Mesendoderm (in vitro differentiated cells): Measurements from ENCODE around the gene UCN2.

Experiments used
- DNase-seq: peaks from one replicate; pipeline ENCODE4 v3.0.0; 2013
- H2AK5ac ChIP-seq: 2 replicates; pipeline ENCODE4 v1.6.1; 2013; ENCODE audit warnings: low read length, inconsistent platforms
- H2BK120ac ChIP-seq: 2 replicates; pipeline ENCODE4 v1.6.1; 2013; ENCODE audit warnings: low read depth, mild to moderate bottlenecking, low read length, moderate library complexity, mixed read lengths
- H2BK15ac ChIP-seq: replicated peaks from 2 replicates; pipeline ENCODE4 v1.6.1; 2013; ENCODE audit warnings: low read depth, mild to moderate bottlenecking, moderate library complexity
- H2BK5ac ChIP-seq: 2 replicates; pipeline ENCODE4 v1.6.1; 2013; ENCODE audit warnings: low read length, inconsistent platforms
- H3K18ac ChIP-seq: 2 replicates; pipeline ENCODE4 v1.6.1; 2013; ENCODE audit warnings: mild to moderate bottlenecking, low read length, mixed read lengths
- H3K23ac ChIP-seq: one replicate; pipeline ENCODE4 v1.6.1; 2013; ENCODE audit warnings: low read length
- H3K27ac ChIP-seq: 2 replicates; pipeline ENCODE4 v1.5.1; 2013; ENCODE audit warnings: low read depth, mild to moderate bottlenecking, inconsistent platforms, low read length, moderate library complexity
- H3K27me3 ChIP-seq: 2 replicates; pipeline ENCODE4 v1.6.1; 2013; ENCODE audit warnings: low read length, control low read depth, mild to moderate bottlenecking, inconsistent platforms; ENCODE audit not compliant: insufficient read depth, poor library complexity
- H3K36me3 ChIP-seq: 2 replicates; pipeline ENCODE4 v1.6.1; 2013; ENCODE audit warnings: low read length, inconsistent platforms; ENCODE audit not compliant: control insufficient read depth, insufficient read depth
- H3K4ac ChIP-seq: one replicate; pipeline ENCODE4 v1.6.1; 2013; ENCODE audit warnings: low read depth, mild to moderate bottlenecking, low read length, moderate library complexity
- H3K4me1 ChIP-seq: 2 replicates; pipeline ENCODE4 v1.6.1; 2013; ENCODE audit warnings: low read depth, low read length, inconsistent platforms; ENCODE audit not compliant: control insufficient read depth
- H3K4me2 ChIP-seq: 2 replicates; pipeline ENCODE4 v1.6.1; 2013; ENCODE audit warnings: low read length
- H3K4me3 ChIP-seq: 2 replicates; pipeline ENCODE4 v1.5.1; 2013; ENCODE audit warnings: mild to moderate bottlenecking, low read length
- H3K56ac ChIP-seq: one replicate; pipeline ENCODE4 v1.6.1; 2013; ENCODE audit warnings: low read length
- H3K79me1 ChIP-seq: 2 replicates; pipeline ENCODE4 v1.6.1; 2013; ENCODE audit warnings: low read length, inconsistent platforms
- H3K79me2 ChIP-seq: 2 replicates; pipeline ENCODE4 v1.6.1; 2013; ENCODE audit warnings: mild to moderate bottlenecking, low read length; ENCODE audit not compliant: control insufficient read depth, insufficient read depth
- H3K9ac ChIP-seq: 2 replicates; pipeline ENCODE4 v1.6.1; 2013; ENCODE audit warnings: low read length, inconsistent platforms
- H4K5ac ChIP-seq: one replicate; pipeline ENCODE4 v1.6.1; 2013; ENCODE audit warnings: low read length
- H4K8ac ChIP-seq: one replicate; pipeline ENCODE4 v1.6.1; 2013; ENCODE audit warnings: low read depth, mild to moderate bottlenecking, control low read depth, low read length, moderate library complexity
- WGBS: extraction: QIAGEN DNeasy Blood & Tissue Kit; methylation state at CpG from one replicate; pipeline ENCODE4 v1.1.7; 2013; ENCODE audit warnings: low lambda C conversion rate, missing lambda C conversion rate; ENCODE audit not compliant: insufficient coverage; ENCODE audit errors: extremely low coverage; 5-methylcytosine and 5-hydroxymethylcytosine counted together

Gene UCN2

DNA sequence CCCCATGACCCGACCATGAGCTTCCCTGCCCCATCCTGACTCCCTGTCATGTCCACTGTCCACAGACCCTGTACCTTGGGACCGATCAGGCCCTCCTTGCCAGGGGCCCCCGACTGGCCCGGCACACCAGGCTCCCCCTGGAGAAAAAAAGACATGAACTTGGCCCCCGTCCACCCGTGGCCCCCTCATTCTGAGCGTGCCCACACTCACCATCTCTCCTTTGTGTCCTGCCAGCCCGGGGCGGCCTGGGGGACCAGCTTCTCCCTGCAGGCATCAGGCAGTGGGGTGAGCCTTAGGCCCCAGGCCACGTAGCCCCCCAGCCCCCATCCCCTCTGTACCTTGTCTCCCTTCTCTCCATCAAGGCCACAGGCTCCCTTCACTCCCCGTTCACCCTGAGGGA, 3.9 kb upstream of the UCN2 start:
- WGBS: no CpG with 5 or more reads among the region's 11 CpGs
- DNase-seq: no peak
- no peaks in the 10 kb centered on the region for H3K36me3 ChIP-seq
- H3K4me2 ChIP-seq: no peak overlapping the region
- no peak overlapping the region for H3K23ac ChIP-seq
- H2AK5ac ChIP-seq: no peak overlapping the region
- H3K9ac ChIP-seq: no peak overlapping the region
- H2BK5ac ChIP-seq: no peak overlapping the region
- H3K4me3 ChIP-seq: no peak overlapping the region
- no peak overlapping the region for H4K8ac ChIP-seq
- no peak overlapping the region for H2BK15ac ChIP-seq
- H3K79me2 ChIP-seq: no peaks in the 10 kb centered on the region
- no peaks in the 10 kb centered on the region for H3K27me3 ChIP-seq
- no peak overlapping the region for H2BK120ac ChIP-seq
- no peak overlapping the region for H3K18ac ChIP-seq
- no peak overlapping the region for H3K27ac ChIP-seq
- no peak overlapping the region for H4K5ac ChIP-seq
- no peak overlapping the region for H3K56ac ChIP-seq
- H3K4me1 ChIP-seq: no peaks in the 10 kb centered on the region
- H3K79me1 ChIP-seq: no peaks in the 10 kb centered on the region
- H3K4ac ChIP-seq: no peak overlapping the region

DNA sequence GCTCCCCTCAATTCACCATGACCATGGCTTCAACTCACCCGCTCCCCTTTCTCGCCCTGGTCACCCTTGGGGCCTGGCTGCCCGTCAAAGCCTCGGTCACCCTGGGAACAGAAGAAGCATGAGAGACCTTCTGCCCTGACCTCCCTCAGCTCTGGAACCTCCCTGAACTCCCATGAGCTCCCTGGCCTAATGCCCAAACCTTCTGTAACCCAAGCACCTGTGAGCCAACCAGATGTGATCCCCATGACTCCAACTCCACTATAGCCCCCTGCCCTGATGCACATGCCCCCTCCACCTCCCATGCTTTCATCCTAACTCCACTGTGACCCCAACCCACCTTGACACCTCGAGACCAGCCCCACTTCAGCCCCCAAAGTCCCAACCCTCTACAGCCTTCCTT, 3.5 kb upstream of the UCN2 start:
- H3K79me1 ChIP-seq: no peaks in the 10 kb centered on the region
- no peaks in the 10 kb centered on the region for H3K4me1 ChIP-seq
- H3K9ac ChIP-seq: no peak overlapping the region
- no peak overlapping the region for H3K56ac ChIP-seq
- H4K8ac ChIP-seq: no peak overlapping the region
- no CpG with 5 or more reads among the region's 5 CpGs for WGBS
- no peak overlapping the region for H3K27ac ChIP-seq
- H2BK120ac ChIP-seq: no peak overlapping the region
- H2BK5ac ChIP-seq: no peak overlapping the region
- no peak overlapping the region for H3K23ac ChIP-seq
- no peaks in the 10 kb centered on the region for H3K79me2 ChIP-seq
- no peak overlapping the region for H2BK15ac ChIP-seq
- H3K27me3 ChIP-seq: no peaks in the 10 kb centered on the region
- no peak overlapping the region for H4K5ac ChIP-seq
- H3K4ac ChIP-seq: no peak overlapping the region
- no peaks in the 10 kb centered on the region for H3K36me3 ChIP-seq
- H3K18ac ChIP-seq: no peak overlapping the region
- DNase-seq: no peak
- H3K4me3 ChIP-seq: no peak overlapping the region
- no peak overlapping the region for H2AK5ac ChIP-seq
- no peak overlapping the region for H3K4me2 ChIP-seq

DNA sequence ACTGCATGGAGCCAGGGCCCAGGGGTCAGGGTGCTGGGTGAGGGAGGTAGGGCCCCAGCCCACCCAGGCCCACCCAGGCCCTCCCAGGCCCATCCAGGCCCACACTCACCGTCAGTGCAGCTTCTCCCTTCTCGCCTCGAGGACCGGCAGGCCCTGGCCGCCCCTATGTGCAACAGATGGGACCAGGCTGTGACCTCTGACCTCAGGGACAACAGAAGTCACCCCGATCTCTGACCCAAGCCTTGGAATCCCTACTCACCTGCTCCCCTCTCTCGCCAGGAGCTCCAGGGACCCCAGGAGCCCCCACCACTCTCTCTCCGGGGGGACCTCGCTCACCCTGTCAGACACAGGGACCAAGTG, 2.8 kb upstream of the UCN2 start:
- WGBS: no CpG with 5 or more reads among the region's 9 CpGs
- H4K8ac ChIP-seq: no peak overlapping the region

DNA sequence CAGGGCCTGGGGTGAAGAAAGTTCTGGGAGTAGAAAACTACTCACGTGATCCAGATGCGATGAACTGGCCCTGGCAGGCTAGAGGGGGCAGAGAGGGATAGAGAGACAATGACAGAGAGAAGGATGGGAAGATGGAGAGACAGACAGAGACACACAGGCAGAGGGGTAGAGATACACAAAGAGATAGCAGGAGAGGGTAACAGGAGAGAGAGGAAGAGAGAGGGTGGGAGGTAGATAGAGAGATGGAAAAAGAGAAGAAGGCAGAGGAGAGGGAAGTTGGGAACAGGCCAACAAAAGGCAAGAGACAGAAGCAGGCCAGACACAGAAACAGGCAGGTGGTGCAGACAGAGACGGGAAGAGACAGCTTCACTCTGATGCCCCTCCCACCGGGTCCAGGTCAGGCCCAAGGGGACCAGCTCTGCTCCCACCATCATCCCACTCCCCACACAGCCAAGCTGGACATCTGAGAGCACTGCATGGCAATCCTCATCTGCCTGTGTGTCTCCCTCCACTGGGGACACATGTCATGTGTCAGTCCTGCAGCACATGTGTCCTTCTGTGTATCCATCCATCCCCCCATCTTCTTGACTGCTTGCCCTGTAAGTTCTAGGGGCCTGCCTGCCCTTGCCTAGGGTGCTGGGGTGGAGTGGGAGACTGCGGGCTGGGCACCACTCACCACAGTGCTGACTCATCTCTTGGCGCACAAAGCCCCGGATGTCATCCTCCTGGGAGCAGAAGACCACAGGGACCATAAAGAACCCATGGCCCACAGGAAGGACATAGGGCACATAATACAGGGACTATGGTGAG, 2.2 kb upstream of the UCN2 start:
- DNase-seq: no peak
- no peaks in the 10 kb centered on the region for H3K4me1 ChIP-seq
- no peak overlapping the region for H3K9ac ChIP-seq
- H2BK15ac ChIP-seq: no peak overlapping the region
- H2AK5ac ChIP-seq: no peak overlapping the region
- no peak overlapping the region for H3K18ac ChIP-seq
- no peak overlapping the region for H3K4ac ChIP-seq
- H2BK5ac ChIP-seq: no peak overlapping the region
- no peak overlapping the region for H2BK120ac ChIP-seq
- H3K4me3 ChIP-seq: no peak overlapping the region
- no peak overlapping the region for H3K27ac ChIP-seq
- no peak overlapping the region for H4K8ac ChIP-seq
- no peaks in the 10 kb centered on the region for H3K36me3 ChIP-seq
- WGBS: no CpG with 5 or more reads among the region's 7 CpGs
- H3K79me2 ChIP-seq: no peaks in the 10 kb centered on the region
- no peak overlapping the region for H3K56ac ChIP-seq
- no peak overlapping the region for H3K4me2 ChIP-seq
- H3K23ac ChIP-seq: no peak overlapping the region
- no peaks in the 10 kb centered on the region for H3K27me3 ChIP-seq
- H4K5ac ChIP-seq: no peak overlapping the region
- no peaks in the 10 kb centered on the region for H3K79me1 ChIP-seq

More for the DNA sequence above, 2.8 kb upstream of the UCN2 start:
- Histone ChIP-seq H2BK15ac (no peak overlapping the region), H3K79me1 (no peaks in the 10 kb centered on the region), H2BK5ac (no peak overlapping the region), H3K18ac (no peak overlapping the region), H3K56ac (no peak overlapping the region), H3K79me2 (no peaks in the 10 kb centered on the region), H3K4me2 (no peak overlapping the region), H3K23ac (no peak overlapping the region), H3K4me3 (no peak overlapping the region), H4K5ac (no peak overlapping the region), H3K4ac (no peak overlapping the region), H3K9ac (no peak overlapping the region), H3K27me3 (no peaks in the 10 kb centered on the region), H3K36me3 (no peaks in the 10 kb centered on the region), H3K27ac (no peak overlapping the region), H2BK120ac (no peak overlapping the region), H2AK5ac (no peak overlapping the region), H3K4me1 (no peaks in the 10 kb centered on the region)
- no peak for DNase-seq

DNA sequence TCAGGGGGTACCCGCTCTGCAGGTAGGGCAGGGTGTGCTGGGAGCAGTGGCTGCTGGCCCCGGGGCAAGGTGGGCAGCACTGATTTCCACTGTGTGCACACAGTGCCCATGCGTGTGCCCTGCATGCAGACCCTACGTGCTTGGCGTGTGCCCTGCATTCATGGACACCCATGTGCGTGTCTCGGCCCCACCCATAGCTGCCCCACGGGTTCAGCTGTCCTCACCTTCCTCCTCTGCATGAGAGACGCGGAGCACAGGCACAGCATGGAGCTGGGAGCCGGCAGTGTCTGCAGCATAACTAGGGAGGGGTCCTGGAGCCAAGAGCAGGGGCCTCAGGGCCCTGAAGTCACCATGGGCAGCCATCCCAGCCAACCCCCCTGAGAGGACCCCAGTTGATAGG, 1.6 kb upstream of the UCN2 start:
- no peak overlapping the region for H3K4me3 ChIP-seq
- no peak overlapping the region for H3K4ac ChIP-seq
- no peak overlapping the region for H3K27ac ChIP-seq
- no peak overlapping the region for H4K5ac ChIP-seq
- H2BK5ac ChIP-seq: no peak overlapping the region
- H4K8ac ChIP-seq: no peak overlapping the region
- no peaks in the 10 kb centered on the region for H3K27me3 ChIP-seq
- H2BK15ac ChIP-seq: no peak overlapping the region
- no peaks in the 10 kb centered on the region for H3K79me1 ChIP-seq
- WGBS: no CpG with 5 or more reads among the region's 11 CpGs
- peaks cover 2% of the 10 kb centered on the region for H3K4me1 ChIP-seq
- H2BK120ac ChIP-seq: no peak overlapping the region
- no peak for DNase-seq
- H3K79me2 ChIP-seq: no peaks in the 10 kb centered on the region
- H2AK5ac ChIP-seq: no peak overlapping the region
- H3K36me3 ChIP-seq: no peaks in the 10 kb centered on the region
- H3K9ac ChIP-seq: no peak overlapping the region
- no peak overlapping the region for H3K18ac ChIP-seq
- no peak overlapping the region for H3K23ac ChIP-seq
- H3K4me2 ChIP-seq: no peak overlapping the region
- no peak overlapping the region for H3K56ac ChIP-seq

DNA sequence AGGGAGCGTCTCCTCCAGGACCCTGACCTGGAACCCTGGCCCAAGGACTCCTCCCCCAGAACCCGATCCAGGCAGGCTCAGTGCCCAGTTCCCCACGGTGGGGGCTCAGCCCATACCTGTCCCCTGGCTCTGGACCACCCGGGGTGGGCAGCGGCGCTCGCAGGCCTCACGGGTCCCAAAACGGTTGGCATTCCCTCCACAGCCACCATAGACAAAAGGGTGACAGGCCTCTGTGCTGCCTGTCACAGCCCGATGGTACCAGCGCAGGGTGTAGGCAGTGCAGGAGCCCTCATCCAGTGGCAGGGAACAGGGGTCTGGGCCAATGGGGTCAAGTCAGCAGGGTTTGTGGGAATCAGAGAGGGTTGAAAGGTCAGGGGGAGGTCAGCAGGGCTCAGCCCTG, 1.1 kb upstream of the UCN2 start:
- Histone ChIP-seq H2BK15ac (no peak overlapping the region), H3K27me3 (no peaks in the 10 kb centered on the region), H3K27ac (no peak overlapping the region), H2BK5ac (no peak overlapping the region), H3K79me1 (no peaks in the 10 kb centered on the region), H3K4me1 (peaks cover 2% of the 10 kb centered on the region), H4K5ac (no peak overlapping the region), H3K79me2 (no peaks in the 10 kb centered on the region), H2AK5ac (no peak overlapping the region), H3K23ac (no peak overlapping the region), H3K4me3 (no peak overlapping the region), H3K56ac (no peak overlapping the region), H3K18ac (no peak overlapping the region), H2BK120ac (no peak overlapping the region), H4K8ac (no peak overlapping the region), H3K4me2 (no peak overlapping the region), H3K9ac (no peak overlapping the region), H3K36me3 (no peaks in the 10 kb centered on the region), H3K4ac (no peak overlapping the region)
- no peak for DNase-seq
- no CpG with 5 or more reads among the region's 11 CpGs for WGBS
